22Rv1 (cell line): ENCODE results near the gene PMFBP1.
A peak's percentile ranks its signal among the peaks of the same experiment; 100 is the strongest.

Source experiments
- H3K27ac ChIP-seq: fragments of 450-650 bp; 2 replicates; pipeline ENCODE4 v1.5.1; 2017
- ZFX ChIP-seq: fragments of 450-650 bp; IDR thresholded peaks from 2 replicates; pipeline ENCODE4 v1.6.1; 2017; ENCODE audit warnings: antibody characterized with exemption, borderline replicate concordance
- TF ChIP-seq, protein P1 (sequence below): fragments of 450-650 bp; IDR thresholded peaks from 2 replicates; pipeline ENCODE4 v1.5.1; 2017; ENCODE audit warnings: mild to moderate bottlenecking

PMFBP1 gene

DNA sequence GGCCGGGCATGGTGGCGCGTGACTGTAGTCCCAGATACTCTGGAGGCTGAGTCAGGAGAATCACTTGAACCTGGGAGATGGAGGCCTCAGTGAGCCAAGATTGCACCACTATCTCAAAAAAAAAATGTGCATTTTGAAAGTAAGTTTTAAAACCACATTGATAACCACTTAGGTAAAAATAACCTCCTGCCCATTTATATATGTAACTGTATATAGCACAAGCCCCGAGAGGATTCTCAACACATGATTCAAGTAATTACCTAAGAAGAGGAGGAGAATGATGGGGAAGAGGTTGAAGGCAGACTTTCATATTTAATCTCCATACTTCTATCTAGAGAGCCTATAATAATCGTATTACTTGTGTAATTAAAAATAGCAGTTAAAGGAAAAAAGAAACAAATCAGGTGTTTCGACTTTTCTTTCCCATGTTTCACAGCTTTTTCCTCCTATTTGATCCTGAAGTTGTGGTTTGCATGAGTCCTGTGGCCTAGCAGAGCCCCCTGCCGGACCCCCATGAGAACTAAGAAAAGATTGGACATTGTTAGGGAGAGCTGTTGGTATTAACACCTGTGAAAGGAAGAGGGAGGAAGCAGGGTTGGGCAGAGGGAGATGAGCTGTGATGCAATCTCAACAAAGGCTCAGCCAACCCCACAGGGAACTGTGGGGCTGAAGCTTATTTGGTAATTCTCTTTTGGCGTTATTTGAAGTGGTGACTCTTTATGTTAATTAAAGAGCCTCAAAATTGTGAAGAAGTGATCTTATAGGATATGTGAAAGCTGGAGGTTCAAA, 22.1 kb downstream of the PMFBP1 start:
- no peak for TF ChIP-seq ZFX
- TF ChIP-seq, protein P1, sequence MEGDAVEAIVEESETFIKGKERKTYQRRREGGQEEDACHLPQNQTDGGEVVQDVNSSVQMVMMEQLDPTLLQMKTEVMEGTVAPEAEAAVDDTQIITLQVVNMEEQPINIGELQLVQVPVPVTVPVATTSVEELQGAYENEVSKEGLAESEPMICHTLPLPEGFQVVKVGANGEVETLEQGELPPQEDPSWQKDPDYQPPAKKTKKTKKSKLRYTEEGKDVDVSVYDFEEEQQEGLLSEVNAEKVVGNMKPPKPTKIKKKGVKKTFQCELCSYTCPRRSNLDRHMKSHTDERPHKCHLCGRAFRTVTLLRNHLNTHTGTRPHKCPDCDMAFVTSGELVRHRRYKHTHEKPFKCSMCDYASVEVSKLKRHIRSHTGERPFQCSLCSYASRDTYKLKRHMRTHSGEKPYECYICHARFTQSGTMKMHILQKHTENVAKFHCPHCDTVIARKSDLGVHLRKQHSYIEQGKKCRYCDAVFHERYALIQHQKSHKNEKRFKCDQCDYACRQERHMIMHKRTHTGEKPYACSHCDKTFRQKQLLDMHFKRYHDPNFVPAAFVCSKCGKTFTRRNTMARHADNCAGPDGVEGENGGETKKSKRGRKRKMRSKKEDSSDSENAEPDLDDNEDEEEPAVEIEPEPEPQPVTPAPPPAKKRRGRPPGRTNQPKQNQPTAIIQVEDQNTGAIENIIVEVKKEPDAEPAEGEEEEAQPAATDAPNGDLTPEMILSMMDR: 0 out of 2 replicates have a peak, but pooled peaks have one; percentile 4
- H3K27ac ChIP-seq: no peak overlapping the region

DNA sequence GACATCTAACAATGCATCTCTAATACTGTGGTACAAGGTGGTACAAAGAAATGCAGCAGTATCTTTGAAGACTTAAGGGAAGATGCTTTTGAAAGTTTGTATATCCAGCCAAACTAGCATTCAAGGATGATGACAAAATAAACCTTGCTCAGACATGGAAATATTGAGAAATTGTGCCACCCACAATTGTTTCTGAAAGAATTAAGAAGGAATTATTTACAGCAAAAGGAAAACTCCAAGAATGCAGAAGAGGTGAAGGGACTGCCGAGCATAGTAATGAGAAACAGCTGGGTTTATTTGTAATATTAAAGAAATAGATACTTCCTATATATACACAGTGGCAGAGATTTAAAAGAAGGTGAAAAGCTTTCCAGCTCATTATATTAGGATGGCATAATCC, 29.5 kb downstream of the PMFBP1 start:
- TF ChIP-seq, protein P1: no peak
- TF ChIP-seq ZFX: no peak
- no peak overlapping the region for H3K27ac ChIP-seq

DNA sequence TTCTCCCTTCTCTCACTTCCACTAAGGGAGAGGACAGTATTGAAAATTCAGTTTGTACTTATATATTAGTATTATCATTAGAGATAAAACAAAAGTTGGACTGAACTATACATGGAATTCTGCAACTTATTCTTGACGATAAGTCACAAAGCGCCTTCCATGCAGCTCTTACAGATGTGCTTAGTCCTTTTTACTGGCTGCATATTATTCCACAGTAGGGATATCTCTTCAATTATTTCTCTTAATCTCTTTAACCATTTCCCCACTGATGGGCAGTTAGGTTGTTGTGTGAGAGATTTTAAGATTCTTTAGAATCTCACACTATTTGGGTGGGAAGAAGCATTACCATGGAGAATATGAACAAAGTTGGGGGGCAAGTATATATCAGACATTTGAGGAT, 32.0 kb downstream of the PMFBP1 start:
- no peak overlapping the region for H3K27ac ChIP-seq
- TF ChIP-seq, protein P1: no peak
- TF ChIP-seq ZFX: no peak

DNA sequence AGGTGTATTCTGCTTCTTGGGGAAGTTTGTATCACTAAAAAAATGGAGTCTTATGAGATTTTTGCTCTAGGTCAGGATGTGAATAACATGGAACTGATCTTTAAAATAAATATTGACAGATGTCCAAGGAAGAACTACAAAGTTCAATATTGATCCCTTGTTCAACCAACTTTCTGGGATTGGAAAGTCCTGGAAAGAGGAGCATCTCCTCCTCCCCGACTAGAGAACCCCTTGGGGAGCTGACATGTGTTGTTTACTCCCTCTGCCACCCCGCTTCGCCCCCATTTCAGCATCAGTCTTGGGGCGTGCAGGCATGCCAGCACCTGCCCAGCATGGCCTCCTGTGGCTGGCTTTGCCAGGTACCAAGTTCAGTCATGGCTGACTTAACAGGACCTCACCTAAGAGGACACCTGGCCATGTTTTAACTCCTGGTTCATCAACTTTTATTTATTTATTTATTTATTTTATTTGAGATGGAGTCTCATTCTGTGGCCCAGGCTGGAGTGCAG, 33.8 kb downstream of the PMFBP1 start:
- TF ChIP-seq ZFX: no peak
- TF ChIP-seq, protein P1: no peak

DNA sequence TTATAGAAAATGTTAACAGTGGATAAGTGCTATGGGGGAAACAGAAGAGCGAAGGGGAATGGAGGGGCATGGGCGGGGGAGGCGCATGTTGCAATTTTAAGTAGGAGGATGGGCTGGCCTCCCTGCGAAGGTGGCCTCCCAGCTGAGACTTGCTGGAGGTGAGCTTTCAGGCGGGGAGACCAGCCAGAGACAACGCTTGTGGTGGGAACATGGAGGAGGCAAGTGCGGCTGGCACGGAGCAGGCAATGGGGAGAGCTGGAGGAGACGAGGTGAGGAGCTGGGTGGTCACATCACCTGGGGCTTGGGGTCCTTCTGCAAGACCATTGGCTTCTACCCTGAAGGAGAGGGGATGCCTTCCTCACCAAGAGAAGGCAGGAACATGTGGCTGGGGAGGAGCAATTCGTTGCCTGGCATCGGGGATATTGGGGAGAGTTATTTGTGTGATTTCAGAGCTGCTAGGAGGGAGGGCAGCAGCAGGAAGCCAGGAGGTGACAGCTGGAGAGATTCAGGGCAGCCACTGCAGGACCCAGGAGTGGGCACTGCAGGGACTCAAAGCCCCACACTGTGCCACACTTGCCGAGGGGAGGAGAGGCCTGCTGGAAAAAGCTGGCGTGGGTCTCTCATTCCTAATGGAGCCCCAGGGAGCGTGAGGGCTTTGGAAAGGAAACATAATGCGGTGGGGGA, 34.4 kb downstream of the PMFBP1 start:
- H3K27ac ChIP-seq: no peak overlapping the region
- TF ChIP-seq, protein P1: no peak
- TF ChIP-seq ZFX: no peak

More for the DNA sequence above, 33.8 kb downstream of the PMFBP1 start:
- no peak overlapping the region for H3K27ac ChIP-seq

DNA sequence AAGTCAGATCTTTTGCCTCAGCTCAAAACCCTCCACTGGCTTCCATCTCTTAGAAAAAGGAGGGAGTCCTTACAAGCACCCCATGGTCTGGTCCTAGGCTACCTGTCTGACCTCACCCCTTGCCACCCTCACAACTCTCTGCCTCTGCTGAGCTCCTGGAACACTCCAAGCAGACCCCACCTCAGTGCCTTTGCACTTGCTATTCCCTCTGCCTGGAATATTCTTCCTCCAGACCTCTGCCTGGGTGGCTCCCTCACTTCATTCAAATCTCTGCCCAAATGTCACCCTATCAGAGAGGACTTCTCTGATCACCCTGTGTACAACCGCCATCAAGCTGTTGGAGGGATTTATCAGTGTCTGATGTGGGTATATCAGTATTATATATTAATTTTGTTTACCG, 37.4 kb downstream of the PMFBP1 start:
- TF ChIP-seq ZFX: no peak
- TF ChIP-seq, protein P1: no peak
- H3K27ac ChIP-seq: no peak overlapping the region

DNA sequence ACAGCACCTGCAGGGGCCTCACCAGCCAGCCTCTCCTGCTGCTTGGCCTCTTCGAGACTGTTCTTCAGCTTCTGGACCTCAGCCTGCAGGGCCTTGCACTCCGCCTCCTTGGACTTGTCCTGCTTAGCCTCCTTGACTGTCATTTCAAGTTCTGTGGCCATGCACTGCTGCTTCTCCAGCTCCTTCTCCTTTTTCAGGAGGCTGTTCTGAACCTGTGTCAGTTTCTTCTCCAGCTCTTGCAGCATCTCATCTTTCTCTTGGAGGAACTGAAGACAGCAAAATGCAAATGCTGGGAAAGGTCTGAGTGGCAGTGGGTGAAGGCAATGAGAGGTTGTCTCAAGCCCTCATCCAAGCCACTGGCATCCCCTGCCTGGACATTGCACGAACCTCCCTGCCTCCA, 39.2 kb downstream of the PMFBP1 start:
- no peak for TF ChIP-seq ZFX
- TF ChIP-seq, protein P1: no peak
- no peak overlapping the region for H3K27ac ChIP-seq
